Liver (tissue), 9 donors: Measurements from ENCODE around the gene FAM9B. TPM values are rescaled to one million over a fixed set of nuclear protein-coding genes. Genes with fewer than 3 reads are reported as not detected.

Experiments
- DNase-seq: peaks from one replicate; pipeline ENCODE4 v3.0.0-alpha.2; 2017; ENCODE audit warnings: low spot score
- H3K27ac ChIP-seq, 2 donors: one replicate each; pipeline ENCODE4 v1.7.0; 2013; ENCODE audit warnings: inconsistent platforms in 2 of 2, low read length in 2 of 2, control low read depth in 1 of 2, low read depth in 1 of 2, mild to moderate bottlenecking in 1 of 2
- H3K27me3 ChIP-seq, 4 donors: one replicate each; pipeline versions ENCODE4 v1.6.1 to v1.7.0; 2013; ENCODE audit warnings: low read length in 3 of 4, inconsistent platforms in 1 of 4, mild to moderate bottlenecking in 1 of 4, moderate library complexity in 1 of 4; ENCODE audit not compliant: control insufficient read depth in 4 of 4, insufficient read depth in 4 of 4
- H3K36me3 ChIP-seq, 4 donors: one replicate each; pipeline versions ENCODE4 v1.6.1 to v1.7.0; 2013; ENCODE audit warnings: low read length in 3 of 4, mild to moderate bottlenecking in 3 of 4, low read depth in 1 of 4, moderate library complexity in 1 of 4; ENCODE audit not compliant: control insufficient read depth in 4 of 4, insufficient read depth in 3 of 4
- H3K4me1 ChIP-seq, 4 donors: one replicate each; pipeline versions ENCODE4 v1.6.1 to v1.7.0; 2013; ENCODE audit warnings: low read length in 3 of 4, mild to moderate bottlenecking in 3 of 4, moderate library complexity in 1 of 4; ENCODE audit not compliant: control insufficient read depth in 4 of 4, insufficient read depth in 4 of 4
- H3K4me3 ChIP-seq, 3 donors: one replicate each; pipeline versions ENCODE4 v1.6.1 to v1.7.0; 2013; ENCODE audit warnings: low read length in 3 of 3, control low read depth in 1 of 3, low read depth in 1 of 3, mild to moderate bottlenecking in 1 of 3
- H3K9ac ChIP-seq, 2 donors: one replicate each; pipeline ENCODE4 v1.7.0; 2013; ENCODE audit warnings: low read length in 2 of 2, mild to moderate bottlenecking in 2 of 2, moderate library complexity in 2 of 2, control low read depth in 1 of 2, low read depth in 1 of 2
- H3K9me3 ChIP-seq, 4 donors: one replicate each; pipeline versions ENCODE4 v1.6.1 to v1.7.0; 2013; ENCODE audit warnings: low read length in 3 of 4; ENCODE audit not compliant: control insufficient read depth in 4 of 4
- EGR1 ChIP-seq, 2 donors: IDR thresholded peaks; 2 replicates each; pipeline ENCODE4 v1.6.1; 2016 to 2018; ENCODE audit warnings: antibody characterized with exemption in 2 of 2, low read depth in 2 of 2
- FOXA1 ChIP-seq: IDR thresholded peaks from 2 replicates; pipeline ENCODE4 v1.6.1; 2016; ENCODE audit warnings: antibody characterized with exemption
- FOXA2 ChIP-seq: IDR thresholded peaks from 2 replicates; pipeline ENCODE4 v1.6.1; 2016; ENCODE audit warnings: antibody characterized with exemption
- GABPA ChIP-seq, 2 donors: IDR thresholded peaks in 1 of 2; conservative IDR thresholded peaks in 1 of 2; 2 replicates each; pipeline ENCODE4 v1.6.1; 2016; ENCODE audit warnings: antibody characterized with exemption in 2 of 2, mild to moderate bottlenecking in 1 of 2, moderate library complexity in 1 of 2
- HNF4G ChIP-seq: IDR thresholded peaks from 2 replicates; pipeline ENCODE4 v1.6.1; 2016; ENCODE audit warnings: antibody characterized with exemption
- JUND ChIP-seq, 2 donors: IDR thresholded peaks; 2 replicates each; pipeline ENCODE4 v1.6.1; 2016; ENCODE audit warnings: antibody characterized with exemption in 2 of 2
- NR2F2 ChIP-seq: IDR thresholded peaks from 2 replicates; pipeline ENCODE4 v1.6.1; 2016; ENCODE audit warnings: antibody characterized with exemption
- RAD21 ChIP-seq, 2 donors: IDR thresholded peaks; 2 replicates each; pipeline ENCODE4 v1.6.1; 2016; ENCODE audit warnings: antibody characterized with exemption in 2 of 2, mild to moderate bottlenecking in 2 of 2
- RXRA ChIP-seq, 2 donors: IDR thresholded peaks; 2 replicates each; pipeline ENCODE4 v1.6.1; 2017 to 2018; ENCODE audit warnings: antibody characterized with exemption in 2 of 2, mild to moderate bottlenecking in 1 of 2
- SP1 ChIP-seq: IDR thresholded peaks from 2 replicates; pipeline ENCODE4 v1.6.1; 2018; ENCODE audit warnings: antibody characterized with exemption, mild to moderate bottlenecking
- TAF1 ChIP-seq: conservative IDR thresholded peaks from 2 replicates; pipeline ENCODE4 v1.6.1; 2016; ENCODE audit warnings: antibody characterized with exemption, mild to moderate bottlenecking
- YY1 ChIP-seq: IDR thresholded peaks from 2 replicates; pipeline ENCODE4 v1.6.1; 2016; ENCODE audit warnings: antibody characterized with exemption, mild to moderate bottlenecking
- WGBS: extraction: QIAGEN DNeasy Blood & Tissue Kit; methylation state at CpG from one replicate; pipeline ENCODE4 v1.1.7; 2013; 5-methylcytosine and 5-hydroxymethylcytosine counted together
- polyA plus RNA-seq, 2 donors: library from polyadenylated mRNA; stranded (reverse) in 1 of 2; unstranded in 1 of 2; fragments of 200-250 nt in 1 of 2; fragments of >200 nt in 1 of 2; fragmentation: Nextera tagmentation in 1 of 2; extraction: Ambion mirVana in 1 of 2; gene quantifications; one replicate each; pipeline versions ENCODE4 v1.2.1 to v1.2.3, GENCODE V29; 2013 to 2015
- total RNA-seq, 2 donors: library from RNA; depleted of rRNA; stranded (reverse); fragments of >200 nt; gene quantifications; one replicate each; pipeline ENCODE4 v1.2.3, GENCODE V29; 2014
- TF ChIP-seq, protein P1 (sequence below): IDR thresholded peaks from 2 replicates; pipeline ENCODE4 v1.6.1; 2016; ENCODE audit warnings: antibody characterized with exemption
- TF ChIP-seq, protein P2 (sequence below): IDR thresholded peaks from 2 replicates; pipeline ENCODE4 v1.6.1; 2016; ENCODE audit warnings: antibody characterized with exemption, mild to moderate bottlenecking
- TF ChIP-seq, protein P3 (sequence below): IDR thresholded peaks from 2 replicates; pipeline ENCODE4 v1.6.1; 2016; ENCODE audit warnings: antibody characterized with exemption
- TF ChIP-seq, protein P4 (sequence below): IDR thresholded peaks from 2 replicates; pipeline ENCODE4 v1.6.1; 2016; ENCODE audit warnings: antibody characterized with exemption
- TF ChIP-seq, protein P5 (sequence below): fragments of 150-350 bp; IDR thresholded peaks from 2 replicates; pipeline ENCODE4 v1.5.1; 2017; ENCODE audit warnings: improper control_type of control experiment, low read depth, low read length; ENCODE audit not compliant: missing input control
- donor health status: healthy.
- donor health status: healthy.
- donor health status: healthy.
- donor health status: healthy.
- donor health status: healthy.

The FAM9B gene
- total and polyA plus RNA-seq, 4 donors: 0.25 to 0.38 (median 0.38) TPM; not detected in 1

DNA sequence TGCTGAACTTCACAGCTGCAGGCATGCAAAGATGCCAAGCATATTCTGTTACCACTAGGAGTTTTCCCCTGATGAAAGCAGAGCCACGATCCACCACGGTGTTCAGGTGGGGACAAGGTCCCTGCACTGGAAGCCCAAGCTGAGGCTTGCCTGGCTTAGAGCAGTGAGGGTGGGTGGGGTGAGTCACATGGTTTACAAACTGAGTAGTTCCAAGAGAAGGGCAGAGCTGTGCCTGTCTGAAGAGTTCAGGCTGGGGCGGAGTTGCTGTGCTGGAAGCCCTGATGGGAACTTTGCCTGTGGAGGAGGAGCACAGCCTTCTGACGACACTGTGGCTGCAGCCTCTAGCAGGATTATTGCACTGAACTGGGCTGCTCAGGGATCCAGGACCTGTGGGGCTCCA is 45.5 kb downstream of the FAM9B start:
- DNase-seq: peak; percentile 32
- H3K4me1 ChIP-seq: no peaks in the 10 kb centered on the region

DNA sequence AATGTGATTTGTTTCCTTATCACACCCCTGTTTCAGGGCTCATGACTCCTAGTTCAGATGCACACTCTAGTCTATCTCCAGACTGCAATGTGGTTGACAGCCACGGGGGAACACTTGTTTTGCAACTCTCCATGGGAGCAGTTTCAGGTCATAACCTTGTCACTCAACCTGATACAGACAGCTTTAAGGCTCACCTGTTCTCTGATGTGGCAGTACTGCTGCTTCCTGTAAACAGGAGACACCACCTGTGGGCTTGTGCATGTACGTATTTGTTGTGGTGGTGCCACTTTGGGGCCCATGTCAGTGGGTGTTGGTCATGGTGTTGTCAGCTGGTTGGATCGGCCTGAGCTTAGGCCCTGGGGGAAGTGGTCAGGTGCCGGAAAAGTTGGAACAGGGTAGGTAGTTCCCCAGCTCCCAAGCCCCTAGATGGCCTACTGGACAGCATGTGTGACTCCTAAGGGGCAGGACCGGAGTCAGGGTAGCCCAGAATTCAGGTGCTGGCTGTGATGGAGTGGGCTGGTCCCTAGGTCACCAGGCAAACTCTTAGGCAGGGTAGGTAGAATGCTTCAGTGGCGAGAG is 46.2 kb downstream of the FAM9B start:
- TF ChIP-seq NR2F2 (no peak), JUND (IDR thresholded peaks at IDR 0.05) (no peak), HNF4G (no peak), SP1 (no peak), FOXA1 (no peak), EGR1 (IDR thresholded peaks at IDR 0.05; ENCODE audit: low read depth in 2 of 2) (no peak), FOXA2 (no peak), YY1 (no peak), GABPA (IDR thresholded peaks at IDR 0.05 in 1 of 2, conservative IDR thresholded peaks at IDR 0.05 in 1 of 2) (no peak), TAF1 (no peak), RXRA (IDR thresholded peaks at IDR 0.05) (no peak)
- TF ChIP-seq, protein P1, sequence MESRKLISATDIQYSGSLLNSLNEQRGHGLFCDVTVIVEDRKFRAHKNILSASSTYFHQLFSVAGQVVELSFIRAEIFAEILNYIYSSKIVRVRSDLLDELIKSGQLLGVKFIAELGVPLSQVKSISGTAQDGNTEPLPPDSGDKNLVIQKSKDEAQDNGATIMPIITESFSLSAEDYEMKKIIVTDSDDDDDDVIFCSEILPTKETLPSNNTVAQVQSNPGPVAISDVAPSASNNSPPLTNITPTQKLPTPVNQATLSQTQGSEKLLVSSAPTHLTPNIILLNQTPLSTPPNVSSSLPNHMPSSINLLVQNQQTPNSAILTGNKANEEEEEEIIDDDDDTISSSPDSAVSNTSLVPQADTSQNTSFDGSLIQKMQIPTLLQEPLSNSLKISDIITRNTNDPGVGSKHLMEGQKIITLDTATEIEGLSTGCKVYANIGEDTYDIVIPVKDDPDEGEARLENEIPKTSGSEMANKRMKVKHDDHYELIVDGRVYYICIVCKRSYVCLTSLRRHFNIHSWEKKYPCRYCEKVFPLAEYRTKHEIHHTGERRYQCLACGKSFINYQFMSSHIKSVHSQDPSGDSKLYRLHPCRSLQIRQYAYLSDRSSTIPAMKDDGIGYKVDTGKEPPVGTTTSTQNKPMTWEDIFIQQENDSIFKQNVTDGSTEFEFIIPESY: no peak
- TF ChIP-seq, protein P2, sequence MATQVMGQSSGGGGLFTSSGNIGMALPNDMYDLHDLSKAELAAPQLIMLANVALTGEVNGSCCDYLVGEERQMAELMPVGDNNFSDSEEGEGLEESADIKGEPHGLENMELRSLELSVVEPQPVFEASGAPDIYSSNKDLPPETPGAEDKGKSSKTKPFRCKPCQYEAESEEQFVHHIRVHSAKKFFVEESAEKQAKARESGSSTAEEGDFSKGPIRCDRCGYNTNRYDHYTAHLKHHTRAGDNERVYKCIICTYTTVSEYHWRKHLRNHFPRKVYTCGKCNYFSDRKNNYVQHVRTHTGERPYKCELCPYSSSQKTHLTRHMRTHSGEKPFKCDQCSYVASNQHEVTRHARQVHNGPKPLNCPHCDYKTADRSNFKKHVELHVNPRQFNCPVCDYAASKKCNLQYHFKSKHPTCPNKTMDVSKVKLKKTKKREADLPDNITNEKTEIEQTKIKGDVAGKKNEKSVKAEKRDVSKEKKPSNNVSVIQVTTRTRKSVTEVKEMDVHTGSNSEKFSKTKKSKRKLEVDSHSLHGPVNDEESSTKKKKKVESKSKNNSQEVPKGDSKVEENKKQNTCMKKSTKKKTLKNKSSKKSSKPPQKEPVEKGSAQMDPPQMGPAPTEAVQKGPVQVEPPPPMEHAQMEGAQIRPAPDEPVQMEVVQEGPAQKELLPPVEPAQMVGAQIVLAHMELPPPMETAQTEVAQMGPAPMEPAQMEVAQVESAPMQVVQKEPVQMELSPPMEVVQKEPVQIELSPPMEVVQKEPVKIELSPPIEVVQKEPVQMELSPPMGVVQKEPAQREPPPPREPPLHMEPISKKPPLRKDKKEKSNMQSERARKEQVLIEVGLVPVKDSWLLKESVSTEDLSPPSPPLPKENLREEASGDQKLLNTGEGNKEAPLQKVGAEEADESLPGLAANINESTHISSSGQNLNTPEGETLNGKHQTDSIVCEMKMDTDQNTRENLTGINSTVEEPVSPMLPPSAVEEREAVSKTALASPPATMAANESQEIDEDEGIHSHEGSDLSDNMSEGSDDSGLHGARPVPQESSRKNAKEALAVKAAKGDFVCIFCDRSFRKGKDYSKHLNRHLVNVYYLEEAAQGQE: no peak
- TF ChIP-seq, protein P3, sequence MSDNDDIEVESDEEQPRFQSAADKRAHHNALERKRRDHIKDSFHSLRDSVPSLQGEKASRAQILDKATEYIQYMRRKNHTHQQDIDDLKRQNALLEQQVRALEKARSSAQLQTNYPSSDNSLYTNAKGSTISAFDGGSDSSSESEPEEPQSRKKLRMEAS: no peak
- TF ChIP-seq, protein P4, sequence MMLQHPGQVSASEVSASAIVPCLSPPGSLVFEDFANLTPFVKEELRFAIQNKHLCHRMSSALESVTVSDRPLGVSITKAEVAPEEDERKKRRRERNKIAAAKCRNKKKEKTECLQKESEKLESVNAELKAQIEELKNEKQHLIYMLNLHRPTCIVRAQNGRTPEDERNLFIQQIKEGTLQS: no peak
- TF ChIP-seq, protein P5, sequence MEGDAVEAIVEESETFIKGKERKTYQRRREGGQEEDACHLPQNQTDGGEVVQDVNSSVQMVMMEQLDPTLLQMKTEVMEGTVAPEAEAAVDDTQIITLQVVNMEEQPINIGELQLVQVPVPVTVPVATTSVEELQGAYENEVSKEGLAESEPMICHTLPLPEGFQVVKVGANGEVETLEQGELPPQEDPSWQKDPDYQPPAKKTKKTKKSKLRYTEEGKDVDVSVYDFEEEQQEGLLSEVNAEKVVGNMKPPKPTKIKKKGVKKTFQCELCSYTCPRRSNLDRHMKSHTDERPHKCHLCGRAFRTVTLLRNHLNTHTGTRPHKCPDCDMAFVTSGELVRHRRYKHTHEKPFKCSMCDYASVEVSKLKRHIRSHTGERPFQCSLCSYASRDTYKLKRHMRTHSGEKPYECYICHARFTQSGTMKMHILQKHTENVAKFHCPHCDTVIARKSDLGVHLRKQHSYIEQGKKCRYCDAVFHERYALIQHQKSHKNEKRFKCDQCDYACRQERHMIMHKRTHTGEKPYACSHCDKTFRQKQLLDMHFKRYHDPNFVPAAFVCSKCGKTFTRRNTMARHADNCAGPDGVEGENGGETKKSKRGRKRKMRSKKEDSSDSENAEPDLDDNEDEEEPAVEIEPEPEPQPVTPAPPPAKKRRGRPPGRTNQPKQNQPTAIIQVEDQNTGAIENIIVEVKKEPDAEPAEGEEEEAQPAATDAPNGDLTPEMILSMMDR: no peak
- H3K4me1 ChIP-seq: no peaks in the 10 kb centered on the region
- no peak overlapping the region for H3K4me3 ChIP-seq
- no peak overlapping the region for H3K27ac ChIP-seq
- no peak overlapping the region for H3K9ac ChIP-seq
- WGBS: 86% methylated on average over 6 of the region's 6 CpGs
- no peak for DNase-seq
- no peaks in the 10 kb centered on the region for H3K36me3 ChIP-seq
- no peaks in the 10 kb centered on the region for H3K9me3 ChIP-seq
- no peaks in the 10 kb centered on the region for H3K27me3 ChIP-seq

More for the DNA sequence above, 45.5 kb downstream of the FAM9B start:
- Histone ChIP-seq H3K36me3 (no peaks in the 10 kb centered on the region), H3K9me3 (no peaks in the 10 kb centered on the region), H3K27me3 (no peaks in the 10 kb centered on the region), H3K4me3 (no peak overlapping the region), H3K27ac (no peak overlapping the region), H3K9ac (no peak overlapping the region)
- TF ChIP-seq FOXA2 (no peak), RAD21 (IDR thresholded peaks at IDR 0.05) (peak in 1 of 2 donors; percentile 9), RXRA (IDR thresholded peaks at IDR 0.05) (peak in 1 of 2 donors; percentile 9)
- 42% methylated on average over 4 of the region's 4 CpGs for WGBS
